Epidermal melanocyte (primary cell): ENCODE measurements around the gene HES5.

Experiments
- DNase-seq: peaks from one replicate; pipeline ENCODE4 v3.0.0; 2011; ENCODE audit warnings: low spot score; ENCODE audit not compliant: insufficient read length

Gene HES5

DNA sequence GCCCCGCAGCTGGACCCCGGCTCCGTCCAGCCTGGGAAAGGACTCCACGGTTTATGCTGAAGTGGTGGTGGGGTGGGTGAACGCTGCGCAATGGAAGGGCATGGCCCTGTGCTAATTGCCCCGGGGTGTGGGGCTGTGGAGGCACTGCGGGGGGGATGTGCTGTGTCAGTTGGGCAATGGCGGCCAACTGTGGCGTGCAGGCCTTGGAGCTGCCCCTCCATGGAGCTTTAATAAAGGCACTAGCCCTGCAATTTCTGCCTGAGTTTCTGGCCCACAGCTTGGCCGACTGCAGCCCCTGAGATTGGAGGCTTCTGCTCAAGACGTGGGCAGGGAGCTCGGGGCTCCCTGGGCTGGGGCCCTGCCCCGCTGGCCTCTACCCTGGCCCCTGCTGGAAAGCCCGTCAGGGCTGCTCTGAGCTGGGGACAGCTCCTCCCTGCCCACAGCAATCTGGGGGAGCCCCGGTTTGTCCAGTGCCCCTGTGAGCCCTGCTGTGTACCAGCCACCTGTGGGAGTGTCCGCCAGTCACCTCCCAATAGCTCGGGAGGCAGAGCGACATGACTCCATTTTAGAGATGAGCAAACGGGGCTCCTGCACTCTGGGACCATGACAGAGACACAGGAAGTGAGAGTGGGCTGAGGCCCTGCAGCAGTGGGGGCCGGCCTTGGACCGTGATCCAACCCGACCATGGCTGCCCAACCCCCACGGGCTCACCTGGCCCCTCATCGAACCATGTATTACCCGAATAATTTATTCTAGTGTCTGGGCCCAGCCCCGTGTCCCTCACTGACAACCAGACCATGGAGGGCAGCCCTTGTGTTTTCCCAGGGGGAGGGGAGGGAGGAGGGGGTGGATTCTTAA, 17.4 kb upstream of the HES5 start:
- no peak for DNase-seq

DNA sequence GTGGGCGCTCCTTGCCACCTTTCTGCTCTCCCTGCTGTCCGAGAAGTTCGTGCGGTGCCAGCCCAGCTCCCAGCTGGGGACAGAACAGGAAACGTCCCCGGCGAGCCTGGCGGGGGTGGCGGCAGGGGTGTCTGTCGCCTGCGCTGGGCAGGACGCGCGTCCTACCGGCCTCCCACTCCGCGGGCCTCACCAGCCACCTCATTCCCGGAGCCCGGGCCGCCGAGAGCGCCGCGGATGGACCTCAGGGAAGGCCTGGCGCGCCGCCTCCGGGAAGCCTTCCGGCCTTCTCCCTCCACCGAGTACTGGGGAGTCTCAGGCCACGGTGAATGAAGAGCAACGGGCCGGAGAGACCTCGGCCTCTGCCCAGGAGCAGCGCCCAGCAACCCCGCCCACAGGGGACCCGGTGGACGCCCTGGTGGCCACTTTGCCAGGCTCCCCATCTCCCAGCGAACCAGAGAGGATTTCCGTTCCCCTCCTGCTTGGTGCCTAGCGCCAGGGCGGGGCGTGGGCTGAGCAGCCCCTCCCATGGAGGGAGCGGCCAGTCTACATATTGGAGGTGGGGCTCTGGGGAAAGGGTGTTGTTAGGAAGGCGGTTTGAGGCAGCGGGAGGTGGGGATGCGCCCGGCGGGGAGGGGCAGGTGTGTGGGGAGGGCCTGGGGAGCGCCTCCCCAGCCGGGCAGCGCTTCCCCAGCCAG, 16.6 kb upstream of the HES5 start:
- peak; percentile 95 for DNase-seq

DNA sequence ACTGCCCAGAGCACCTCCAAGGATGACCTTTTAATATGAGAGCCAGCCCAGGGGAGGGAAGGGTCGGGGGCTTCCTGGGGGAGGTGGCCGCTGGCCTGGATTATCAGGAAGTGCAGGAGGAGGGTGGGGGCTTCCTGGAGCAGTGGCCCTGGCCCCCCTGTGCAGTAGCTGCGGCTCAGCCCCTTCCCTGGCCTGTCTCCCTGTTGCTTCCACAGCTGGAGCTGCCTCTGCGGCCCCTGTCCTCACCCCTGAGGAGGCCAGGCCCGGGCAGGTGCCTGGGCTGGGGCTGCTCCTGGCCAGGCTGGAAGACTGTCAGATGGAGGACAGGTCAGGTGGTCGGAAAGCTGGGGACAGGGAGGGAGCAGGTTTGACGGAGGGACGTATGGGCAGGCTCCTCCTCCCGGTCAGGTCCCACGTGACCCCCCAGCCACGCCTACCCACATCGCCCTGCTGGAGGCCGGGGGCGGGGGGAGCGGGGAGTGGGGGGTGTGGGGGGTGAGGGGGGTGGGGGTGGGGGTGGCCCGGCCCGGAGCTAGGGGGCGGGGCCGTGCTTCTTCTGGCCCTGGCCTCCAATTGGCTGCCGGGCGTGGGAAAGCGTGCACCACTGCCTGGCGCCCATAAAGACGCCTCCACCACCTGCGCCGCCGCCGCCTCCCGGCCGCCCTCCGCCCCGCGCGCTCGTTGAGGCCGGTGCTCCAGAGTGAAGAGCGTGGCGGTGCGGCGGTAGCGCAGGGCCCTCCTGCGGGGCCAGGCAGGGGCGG, 15.9 kb upstream of the HES5 start:
- peak; percentile 95 for DNase-seq

DNA sequence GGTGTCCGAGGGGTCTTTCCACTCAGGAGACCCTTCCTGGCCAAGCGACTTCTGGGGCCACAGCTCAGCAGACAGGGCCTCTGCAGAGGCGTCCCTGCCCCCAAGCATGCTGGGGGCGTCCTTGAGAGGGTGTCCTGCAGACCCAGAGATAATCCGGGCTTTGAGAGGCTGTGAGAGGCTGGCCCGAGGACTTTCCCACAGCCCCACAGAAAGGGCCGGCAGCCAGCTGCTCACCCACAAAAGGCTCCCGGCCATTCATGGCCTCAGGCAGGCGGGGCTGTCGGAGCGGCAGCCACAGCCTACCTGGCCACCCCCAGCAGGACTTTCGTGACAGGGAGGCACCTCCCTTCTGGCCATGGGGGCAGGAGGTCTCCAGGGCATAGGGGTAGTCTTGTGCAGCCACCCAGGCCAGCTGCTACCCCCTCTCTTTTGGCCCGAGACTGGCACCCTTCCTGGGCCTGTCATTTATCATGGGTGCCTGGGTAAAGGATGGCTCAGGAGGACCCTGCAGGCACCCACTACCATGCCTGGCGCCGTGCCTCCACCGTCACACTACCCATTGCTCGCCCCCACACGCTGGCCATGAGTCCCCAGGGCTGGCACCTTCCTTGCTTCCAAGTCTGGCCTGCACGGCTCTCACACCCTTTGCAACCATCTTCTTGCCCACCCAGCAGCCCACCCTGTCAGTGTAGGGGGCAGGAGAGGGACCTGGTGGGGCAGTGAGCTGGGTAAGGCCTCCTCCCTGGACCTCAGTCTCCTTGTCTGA, 15.0 kb upstream of the HES5 start:
- DNase-seq = no peak

DNA sequence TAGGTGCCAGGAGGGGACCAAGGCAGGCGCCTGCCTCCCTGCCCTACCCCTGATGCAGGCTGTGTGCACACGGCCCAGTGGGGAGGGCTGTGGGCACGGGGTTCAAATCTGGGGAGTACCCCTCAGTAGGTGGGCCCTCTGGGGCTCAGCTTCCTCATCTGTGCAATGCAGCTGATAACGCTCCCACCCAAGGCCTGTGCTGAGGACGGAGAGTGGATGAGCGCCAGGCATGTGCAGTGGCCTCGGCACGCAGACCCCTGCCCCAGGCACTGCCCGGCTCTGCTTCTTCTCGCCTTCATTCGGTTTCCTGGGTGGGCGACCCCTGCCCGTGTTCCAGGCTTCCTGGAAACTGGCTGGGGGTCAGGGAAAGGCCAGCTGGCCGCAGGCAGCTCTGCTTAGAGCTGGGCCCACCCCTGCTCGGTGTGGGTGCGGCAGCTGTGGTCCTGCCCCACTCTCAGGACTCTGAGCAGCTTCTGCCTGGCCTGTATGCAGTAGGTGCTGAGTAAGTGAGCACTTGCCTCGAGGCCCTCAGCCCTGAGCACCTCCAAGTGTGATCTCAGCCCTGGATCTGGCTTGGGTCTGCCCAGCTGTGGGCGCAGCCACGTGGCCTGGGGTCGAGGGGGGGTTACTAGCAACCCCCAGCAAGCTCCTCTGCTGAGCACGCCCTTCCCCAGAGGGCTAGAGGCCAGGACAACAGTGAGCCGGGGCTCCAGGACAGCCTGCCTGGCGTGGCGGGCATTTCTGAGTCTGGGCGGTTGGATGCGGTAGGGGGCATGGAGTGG, 14.2 kb upstream of the HES5 start:
- no peak for DNase-seq

DNA sequence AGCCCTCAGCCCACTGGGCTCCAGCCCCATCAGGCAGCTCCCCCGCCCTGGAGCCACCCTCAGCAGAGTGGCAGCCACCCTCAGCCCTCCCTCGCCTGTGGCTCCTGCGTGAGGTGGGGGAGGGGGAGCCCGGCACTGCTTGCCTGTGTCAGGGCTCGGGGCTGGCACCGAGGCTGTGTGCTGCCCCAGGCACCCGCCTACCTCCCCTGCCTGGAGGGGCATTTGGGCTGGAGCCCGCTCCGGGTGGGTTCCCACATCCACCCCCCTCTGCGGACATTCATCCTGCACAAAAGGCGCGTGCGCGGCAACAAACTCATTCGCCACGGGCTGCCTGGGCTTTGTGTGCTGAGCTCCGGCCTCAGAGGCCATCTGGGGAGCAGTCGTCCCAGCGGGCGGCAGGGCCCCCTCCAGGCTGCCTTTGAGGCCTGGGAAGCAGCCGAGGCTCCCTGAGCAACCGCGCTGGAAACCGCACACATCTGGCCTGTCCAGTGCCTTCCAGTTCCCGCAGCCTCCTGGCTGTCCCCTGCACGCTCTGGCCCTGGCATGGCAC, 13.6 kb upstream of the HES5 start:
- no peak for DNase-seq

DNA sequence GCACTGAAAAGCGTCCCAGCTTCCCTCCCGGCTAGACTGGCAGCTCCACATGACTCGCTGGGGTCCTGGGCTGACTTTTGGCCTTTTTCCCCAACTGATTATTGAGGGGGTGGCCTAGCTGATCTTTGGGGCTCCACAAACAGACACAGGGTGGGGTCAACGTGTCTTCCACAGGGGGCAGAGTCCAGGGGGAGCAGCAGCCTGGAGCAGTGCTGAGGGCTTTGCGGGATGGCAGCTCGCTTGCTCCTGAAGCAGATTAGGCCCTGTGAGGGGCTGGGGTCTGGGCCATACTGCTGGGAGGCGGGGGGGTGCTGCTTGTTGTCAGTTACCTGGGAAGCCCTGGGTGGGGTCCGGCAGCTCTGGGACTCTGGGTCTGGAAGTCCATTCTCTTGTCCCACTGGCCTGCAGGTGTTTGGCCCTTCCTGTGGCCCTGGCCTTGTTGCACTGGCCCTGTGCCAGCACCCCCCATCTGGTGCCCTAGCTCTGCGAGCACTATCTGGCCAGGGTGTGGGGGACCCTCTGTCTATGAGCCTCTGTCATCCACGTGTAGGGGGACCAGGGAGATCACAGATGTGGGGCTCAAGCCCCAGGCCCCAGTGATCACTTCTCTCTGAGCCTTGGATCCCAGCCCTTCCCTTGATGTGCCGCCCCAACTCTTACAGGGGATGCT, 12.3 kb upstream of the HES5 start:
- no peak for DNase-seq

DNA sequence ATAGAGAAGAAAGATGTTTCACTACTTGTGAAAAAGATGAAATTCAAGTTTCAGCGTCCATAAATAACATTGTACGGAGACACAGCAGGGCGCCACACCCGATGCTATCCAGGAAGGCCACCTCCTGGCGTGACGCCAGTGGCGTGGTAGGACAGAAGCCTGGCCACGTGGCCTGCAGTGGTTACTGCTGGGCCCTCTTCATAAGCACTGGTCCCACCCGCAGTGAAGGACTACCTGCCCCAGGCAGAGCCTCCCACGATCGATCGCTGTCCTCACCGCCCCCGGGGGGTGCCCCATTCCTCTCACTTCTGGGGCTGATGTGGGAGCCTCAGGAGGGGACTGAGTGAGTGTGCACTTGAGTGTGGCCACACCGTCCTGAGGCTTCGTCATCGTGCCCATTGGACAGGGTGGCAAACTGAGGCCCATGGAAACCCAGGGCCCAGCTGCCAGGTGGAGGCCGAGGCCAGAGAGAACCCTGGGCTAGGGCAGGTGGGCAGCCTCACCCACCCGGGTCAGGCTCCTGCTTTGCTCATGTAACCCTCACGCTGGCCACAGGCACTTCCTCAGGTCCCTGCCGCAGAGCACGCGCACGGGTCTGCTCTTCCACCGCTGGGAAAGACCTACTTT, 11.7 kb upstream of the HES5 start:
- no peak for DNase-seq

DNA sequence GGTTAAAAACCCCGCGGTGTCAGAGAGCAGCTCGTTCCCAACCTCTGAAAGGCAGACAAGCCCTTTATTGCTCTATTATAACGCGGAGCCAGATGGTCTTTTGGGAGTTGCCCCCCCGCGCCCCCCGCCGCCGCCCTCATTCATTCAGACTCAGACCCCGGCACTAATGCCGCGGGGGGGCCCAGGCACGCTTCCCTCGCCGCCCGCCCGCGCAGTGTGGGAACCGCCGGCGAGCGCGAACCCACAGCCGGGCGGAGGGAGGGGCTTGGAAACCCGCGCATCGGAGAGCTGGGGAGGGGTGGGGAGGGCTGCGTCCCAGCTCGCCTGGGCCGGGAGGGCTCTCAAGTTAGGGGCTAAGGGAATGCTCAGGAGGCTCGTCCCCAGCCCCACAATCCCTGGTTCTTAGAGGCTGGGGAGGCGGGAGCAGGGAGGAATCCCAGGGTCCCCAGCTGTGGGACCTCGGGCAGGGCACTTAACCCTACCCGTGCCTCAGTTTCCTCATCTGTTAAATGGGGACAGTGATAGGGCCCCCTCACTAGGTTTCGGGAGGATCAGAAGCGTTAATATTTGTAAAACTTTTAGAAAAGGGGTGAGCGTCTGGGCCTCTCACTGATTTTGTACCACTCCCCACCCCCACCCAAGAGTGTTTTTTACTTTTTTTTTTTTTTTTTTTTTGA, 10.9 kb upstream of the HES5 start:
- no peak for DNase-seq

DNA sequence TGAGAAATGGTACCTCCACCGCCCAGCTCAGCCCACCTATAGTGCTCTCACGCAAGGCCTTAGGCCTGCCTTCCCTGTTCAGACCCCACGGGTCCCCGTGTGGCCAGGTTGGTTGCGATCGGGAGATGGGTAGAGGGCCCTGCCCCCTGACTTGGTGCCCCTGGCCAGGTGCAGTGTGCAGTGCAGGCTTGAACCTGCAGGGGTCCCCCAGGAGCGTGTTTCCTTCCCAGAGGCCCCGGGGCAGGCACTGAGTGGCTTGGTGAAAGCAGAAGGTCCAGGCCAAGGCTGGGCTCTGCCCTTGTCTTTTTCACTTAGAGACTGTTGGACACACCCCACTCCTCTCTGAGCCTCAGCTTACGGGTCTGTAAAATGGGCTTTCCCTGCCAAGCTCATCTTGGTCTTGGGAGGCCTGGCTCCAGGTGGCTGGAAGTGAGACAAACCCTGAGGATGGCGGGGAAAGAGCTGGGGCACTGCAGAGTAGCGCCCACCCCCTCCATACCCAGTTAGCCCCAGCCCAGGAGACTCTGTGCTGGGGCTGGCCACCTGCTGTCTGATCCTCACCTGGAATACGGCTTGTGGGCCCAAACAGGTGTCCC, 9.3 kb upstream of the HES5 start:
- DNase-seq = no peak

DNA sequence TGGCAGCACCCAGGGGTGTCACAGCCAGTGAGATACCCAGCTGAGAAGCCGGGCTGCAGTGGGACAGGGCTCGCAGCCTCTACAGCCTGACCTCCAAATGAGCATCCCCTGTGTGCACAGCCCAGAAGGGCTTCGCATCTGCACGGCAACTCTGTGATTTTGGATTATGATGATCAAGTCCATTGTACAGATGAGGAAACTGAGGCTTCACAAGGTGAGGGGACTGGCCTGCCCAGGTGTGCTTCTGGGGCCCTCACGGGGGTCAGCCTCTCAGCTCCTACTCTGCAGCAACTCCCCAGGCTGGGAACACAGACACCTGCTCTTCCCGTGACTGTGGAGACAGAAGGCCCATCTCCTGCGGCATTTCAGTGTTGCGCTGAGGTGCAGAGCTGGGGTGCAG, 8.8 kb upstream of the HES5 start:
- no peak for DNase-seq

DNA sequence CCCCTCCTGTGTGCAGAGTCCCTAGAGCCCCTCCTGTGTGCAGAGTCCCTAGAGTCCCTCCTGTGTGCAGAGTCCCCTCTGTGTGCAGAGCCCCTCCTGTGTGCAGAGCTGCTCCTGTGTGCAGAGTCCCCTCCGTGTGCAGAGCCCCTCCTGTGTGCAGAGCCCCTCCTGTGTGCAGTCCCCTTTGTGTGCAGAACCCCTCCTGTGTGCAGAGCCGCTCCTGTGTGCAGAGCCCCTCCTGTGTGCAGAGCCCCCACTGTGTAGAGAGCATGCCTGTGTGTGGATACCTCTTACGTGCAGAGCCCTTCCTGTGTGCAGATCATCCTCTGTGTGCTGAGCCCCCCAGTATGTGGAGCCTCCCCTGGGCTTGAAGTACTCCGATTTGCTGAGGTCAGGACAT, 8.3 kb upstream of the HES5 start:
- DNase-seq = no peak

DNA sequence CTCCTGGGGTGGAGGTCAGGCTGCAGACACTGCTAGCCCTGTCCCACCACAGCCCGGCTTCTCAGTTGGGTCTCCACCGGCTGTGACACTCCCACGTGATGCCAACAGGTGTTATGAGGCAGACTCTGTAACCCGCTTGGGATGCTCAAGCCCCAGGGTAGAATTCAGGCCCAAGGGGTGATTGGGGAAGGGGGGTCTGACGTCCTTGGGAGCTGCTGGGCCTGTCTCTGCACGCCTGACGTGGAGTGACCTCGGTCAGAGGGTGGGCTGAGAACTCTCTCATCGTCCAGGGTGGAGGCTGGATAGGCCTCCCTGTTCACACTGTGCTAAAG, 7.7 kb upstream of the HES5 start:
- no peak for DNase-seq

DNA sequence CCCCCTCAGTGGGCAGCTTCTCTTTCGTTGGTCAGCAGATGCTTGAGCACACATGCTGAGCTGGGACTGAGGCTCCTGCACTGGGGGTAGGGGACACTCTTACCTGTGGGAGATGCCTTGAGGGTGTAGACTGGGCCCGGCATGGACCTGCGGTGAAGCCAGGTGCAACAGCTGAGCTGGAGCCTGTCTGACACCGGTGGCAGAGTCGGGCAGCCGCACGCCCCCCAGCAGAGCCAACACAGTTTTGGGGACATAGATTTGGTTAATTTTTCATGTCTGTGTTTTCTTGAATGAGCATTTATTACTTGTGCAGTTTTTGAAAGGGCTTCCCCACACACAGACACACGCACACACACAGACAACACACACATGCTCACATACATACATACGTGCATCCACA, 5.9 kb upstream of the HES5 start:
- no peak for DNase-seq

DNA sequence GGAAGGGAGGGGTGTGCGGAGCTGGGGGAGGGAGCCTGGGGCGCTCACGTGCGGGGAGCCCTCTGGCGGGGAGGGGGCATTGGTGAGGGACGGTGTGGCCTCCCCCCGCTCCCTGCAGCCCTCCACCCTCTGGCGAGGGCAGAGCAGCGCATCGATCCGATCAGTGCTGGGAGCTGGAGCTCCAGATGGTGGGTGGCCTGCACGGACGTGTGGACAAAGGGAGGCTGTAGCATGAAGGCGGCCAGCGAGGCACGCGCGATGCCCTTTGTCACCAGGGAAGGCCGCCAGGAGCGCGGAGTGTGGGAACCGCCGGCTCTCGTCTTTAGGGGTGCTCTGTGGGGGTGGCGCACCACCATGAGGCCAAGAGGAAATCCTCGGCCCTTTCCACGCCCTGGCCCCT, 5.4 kb upstream of the HES5 start:
- no peak for DNase-seq

DNA sequence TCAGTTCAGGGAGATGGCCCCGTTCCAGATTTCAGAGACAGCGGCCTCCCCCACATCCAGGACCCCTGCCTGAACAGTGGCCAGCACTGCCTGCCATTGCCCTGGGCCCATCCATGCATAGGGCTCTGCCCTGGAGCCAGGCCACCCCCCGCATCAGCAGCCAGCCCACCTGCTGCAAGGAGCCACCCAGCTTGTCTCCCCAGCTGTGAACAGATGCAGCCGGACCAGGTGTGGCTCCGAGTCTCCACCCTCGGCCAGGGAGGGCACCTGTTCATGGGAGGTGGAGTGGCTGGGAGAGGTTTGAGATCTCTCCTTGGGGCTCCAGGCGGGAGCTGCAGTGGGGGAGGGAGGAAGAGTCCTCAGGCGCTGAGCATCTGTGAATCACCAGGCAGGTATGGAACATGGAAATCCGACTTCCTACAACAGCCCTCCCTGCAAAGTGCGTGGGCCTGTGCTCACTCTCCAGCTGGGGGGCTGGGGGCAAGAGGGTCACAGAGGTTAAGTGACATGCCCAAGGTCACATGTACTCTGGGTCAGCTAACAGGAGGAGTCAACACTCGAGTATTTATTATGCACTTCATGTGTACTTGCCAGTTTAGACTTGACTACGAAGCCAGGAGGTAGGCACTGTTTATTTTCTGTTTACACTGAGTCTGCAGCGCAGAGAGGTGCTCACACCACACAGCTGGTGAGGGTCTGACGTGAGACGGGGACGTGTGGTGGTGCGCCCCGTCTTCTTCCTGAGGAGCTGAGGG, 4.8 kb upstream of the HES5 start:
- DNase-seq = no peak

DNA sequence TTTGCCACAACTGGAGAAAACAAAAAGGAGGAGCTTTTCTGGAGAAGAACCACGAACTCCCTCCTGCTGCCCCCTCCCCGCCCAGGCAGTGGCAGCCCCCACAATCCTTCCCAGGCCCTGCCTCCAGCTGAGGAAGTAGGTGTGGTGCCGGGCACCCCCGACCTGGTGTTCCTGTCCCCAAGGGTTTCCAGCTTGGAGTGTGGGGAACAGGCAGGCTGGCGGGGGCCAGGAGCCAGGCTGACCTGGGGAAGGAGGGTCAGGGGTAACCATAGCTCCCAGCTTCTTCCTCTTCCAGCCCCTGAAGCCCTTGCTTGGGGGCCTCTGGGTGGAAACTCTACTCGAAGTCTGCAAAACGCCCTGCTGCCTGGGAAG, 4.2 kb upstream of the HES5 start:
- no peak for DNase-seq

DNA sequence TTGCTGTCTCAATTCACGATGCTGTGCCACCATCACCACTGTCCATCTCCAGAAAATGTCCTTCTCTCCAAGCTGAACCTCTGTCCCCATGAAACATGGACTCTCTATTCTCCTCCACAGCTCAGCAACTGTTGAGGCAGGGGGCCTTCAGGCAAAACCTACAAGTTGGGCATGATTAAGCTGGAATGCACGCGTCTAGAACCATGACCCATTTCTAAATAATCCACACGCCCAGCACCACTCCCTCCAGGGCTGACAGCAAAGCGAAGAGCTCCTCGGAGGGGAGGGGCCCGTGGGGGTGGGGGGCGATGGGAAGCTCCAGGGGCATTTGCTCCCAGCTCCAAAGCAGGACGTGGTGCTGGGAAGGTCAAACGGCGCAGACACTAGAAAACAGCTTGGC, 3.3 kb upstream of the HES5 start:
- no peak for DNase-seq
